NCI-H82 treated with DMSO at 0.1 percent for 48 hours (cell line): Measurements from ENCODE around the gene ELP4.

ENCODE experiments used
- DNase-seq: peaks from one replicate; lab custom pipeline; 2025; ENCODE audit not compliant: unreplicated experiment; lab: John Stamatoyannopoulos, UW

Gene ELP4

DNA sequence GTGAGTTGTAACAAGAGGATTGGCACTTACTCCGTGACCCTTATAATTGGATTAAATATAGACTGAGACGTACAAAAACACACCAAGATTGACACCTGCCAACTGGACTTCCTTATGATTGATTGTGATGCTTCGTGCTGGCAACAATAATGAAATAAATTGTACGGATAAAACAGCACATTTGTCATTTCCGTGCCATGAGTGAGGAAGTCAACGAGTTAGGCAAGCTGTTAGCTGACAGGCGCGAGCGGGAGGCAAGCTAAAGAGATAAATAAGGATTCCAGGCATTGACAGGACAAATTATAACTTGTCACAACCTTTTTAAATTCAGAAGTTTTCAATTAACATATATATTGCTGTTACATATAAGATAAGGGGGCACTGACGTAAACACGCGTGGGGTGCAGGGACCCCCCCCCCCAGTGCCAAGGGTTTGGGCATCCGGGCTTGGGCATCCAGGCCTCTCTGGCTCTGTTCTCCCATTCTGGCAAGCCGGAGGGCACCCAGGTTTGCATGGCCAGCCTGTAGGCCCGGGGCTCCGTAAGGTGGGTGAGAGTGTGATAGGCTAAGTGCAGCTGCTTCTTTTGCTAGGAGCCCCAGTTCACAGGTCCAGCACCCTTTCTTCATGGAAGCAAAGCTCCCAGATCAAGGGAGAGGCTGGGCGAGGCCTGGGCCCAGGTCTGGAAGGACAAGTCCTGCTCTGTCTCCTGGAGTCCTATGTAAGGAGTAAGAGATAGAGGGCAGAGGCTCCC, 312.8 kb downstream of the ELP4 start:
- DNase-seq, result no peak

DNA sequence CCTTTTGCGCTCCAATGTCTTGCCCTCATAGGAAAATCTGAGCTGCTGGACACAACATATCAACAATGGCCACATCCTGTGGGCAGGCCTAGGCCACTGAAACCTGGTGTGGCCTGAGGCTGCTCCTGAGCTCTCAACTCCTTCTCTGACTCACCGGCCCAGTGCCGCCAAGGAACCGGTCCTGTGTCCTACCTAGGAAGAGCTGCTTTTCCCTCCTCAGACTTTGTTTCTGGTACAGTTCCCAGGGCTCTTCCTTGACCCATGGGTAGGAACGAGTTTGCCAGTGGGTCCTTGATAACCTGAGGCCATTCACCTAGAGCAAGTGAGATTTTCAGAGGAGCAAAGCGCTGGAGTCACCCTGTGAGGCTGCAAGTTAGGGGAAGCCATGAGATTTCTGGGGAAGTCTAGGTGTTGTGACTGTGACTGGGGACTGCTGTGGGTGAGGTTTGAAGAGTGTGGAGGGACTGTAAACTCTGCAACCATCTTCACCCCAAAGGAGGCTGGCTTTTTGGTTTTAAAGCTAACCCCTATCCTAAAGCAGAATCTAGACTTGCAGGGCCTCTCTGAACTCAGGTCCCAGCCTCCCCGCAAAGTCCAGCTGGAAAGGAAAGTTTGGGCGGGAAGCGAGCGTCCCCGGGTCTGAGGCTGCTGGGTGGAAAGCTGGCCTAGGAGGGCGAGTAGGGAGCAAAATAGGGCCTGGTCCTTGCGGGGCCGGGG, 313.5 kb downstream of the ELP4 start:
- no peak for DNase-seq

DNA sequence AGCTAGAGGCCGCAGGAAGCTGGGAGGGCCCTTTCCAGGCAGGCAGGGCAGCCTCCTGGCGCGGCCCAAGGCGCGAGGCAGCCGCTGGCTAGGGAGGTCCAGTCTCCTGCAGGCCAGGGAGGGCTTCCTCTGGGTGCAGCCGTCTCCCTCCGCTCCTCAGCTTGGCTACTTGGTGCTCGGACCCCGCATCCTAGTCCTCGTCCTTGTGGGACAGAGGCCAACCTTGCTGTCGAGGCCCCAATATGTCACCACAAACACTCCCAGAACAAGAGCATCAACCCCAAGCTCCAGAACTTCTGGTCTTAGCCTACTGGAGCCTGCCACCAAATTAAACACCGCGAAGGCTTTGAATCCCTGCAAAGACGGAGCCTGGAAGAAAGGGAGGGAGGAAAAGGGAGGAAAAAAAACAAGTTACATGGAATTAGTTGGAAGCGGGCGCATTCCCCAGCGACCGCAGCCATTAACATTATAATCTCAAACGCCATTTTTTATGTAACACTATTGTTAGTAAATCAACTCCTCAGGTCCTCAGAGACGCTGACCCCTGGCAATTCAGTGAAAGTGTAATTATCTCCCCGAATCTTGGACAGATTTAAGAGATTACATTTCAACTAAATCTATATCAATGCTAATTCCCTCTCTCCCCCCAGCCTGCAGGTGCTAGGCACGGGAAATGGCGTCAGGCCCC, 314.2 kb downstream of the ELP4 start:
- no peak for DNase-seq

GRCh38 chr11:31824332-31824878, 314.8 kb downstream of the ELP4 start:
- DNase-seq, result no peak

DNA sequence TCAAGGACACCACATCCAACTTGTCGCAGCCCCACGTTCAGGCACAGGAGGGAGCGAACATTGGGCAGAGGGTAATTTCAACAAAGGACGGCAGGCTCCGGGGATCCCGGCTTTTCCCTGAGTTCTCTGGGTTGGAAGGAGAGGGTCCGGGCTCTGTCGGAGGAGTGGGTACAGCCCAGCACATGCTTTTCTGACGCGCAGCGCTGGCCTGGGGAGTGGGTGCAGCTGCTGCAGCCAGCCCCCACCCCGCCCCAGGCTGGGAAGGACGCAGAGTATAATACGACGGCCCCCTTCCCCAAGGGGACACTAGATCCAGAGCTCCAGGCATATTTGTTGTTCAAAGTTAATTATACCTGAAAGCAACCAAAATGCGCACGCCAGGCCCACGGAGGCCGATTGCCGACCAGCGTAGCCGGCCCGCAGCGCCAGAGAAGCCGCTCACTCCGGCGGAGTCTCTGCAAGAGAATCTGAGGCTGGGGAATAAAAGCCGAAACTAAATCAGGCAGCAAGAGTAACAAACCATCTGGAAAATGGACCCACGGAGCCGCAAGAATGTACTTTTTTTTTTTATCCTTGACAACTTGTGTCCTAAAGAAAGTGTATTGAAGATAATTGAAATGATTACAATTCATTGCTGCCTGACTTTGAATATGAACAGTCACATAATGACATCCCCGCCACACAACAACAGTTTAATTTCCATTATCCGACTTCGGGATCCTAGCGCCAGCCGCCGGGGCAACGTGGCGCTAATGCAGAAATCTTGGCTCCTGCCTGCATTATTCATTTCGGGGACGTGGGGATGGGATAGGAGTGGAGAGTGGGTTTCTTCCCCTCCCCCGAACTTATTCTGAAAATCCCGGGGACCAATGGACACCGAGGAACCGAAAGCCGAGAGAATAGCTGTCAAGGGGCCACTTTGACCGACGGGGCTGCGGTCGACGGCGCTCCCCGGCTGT, 315.6 kb downstream of the ELP4 start:
- no peak for DNase-seq

DNA sequence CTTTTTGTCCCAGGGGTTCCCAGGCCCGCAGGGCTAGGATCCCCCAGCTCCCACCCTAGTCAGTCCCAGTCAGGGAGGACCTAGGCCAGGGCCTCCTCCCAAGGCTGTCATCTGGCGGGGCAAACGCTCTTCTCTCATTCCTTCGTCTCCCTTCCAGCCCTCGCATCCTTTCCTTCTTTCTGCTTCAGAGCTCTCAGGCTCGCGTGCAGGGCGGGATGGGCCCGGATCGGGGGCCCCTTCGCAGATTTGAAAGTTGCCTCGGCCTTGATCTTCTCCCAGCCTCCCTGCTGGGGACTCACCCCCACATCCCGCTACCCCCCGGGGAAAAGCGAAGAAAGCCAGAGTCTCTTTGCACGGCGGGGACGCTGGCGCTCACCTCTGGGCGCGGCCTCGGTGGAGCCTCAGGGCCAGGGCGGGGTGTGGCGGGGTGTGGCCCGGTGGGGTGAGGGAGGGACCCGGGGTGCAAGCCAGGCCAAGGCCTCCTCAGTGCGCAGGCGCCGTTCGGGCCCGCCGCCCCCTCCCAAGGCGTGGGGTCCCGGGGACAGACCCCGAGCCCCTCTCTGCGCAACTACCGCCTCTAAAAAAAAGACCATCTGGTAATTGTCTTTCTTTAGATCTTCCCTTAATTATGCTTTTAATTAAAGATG, 316.4 kb downstream of the ELP4 start:
- no peak for DNase-seq

DNA sequence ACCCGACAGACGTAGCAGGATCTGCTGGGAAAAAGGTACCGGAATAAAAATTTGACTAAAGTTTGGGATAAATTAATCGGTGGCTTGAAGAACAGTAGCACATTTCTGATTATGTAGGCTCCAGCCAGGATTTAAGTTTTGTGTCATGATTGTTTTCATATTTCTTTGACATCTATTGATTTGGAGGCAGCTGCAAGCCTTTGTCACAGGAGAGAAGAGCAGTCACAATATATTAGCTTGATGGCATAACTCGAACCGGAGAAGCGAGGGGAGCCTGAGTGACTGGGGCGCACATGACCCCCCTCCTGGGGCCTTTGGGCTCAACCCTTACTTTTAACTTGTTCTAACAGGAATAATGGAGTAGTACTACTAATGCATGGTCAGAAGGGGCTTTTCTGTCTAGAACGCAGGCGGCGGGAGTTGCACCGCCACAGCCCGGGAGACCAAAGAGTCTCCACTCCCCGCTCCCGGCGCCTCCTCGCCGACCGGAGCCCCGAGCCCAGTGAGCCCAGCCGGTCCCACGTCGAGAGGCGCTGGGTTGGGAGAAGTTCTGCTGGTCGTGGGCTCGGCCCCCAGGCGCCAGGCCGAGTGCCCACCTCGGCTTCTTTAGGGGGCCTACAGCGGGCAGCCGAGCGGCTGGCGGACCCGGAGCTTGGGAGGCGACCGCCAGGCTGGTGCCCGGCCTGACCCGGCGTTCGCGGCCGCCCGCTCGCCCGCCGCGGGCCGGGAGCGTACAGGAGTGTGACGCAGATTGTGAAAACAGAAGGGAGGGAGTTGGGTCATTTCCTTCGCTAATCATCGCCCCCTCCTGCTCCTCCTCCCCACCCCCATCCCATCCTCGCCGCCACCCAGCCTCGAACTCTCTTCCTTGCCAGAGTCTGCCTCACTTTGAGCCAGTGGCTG, 317.2 kb downstream of the ELP4 start:
- DNase-seq, result no peak

- no peak for DNase-seq
These were observed 318.1 kb downstream of the ELP4 start for GRCh38 chr11:31827455-31828206.

GRCh38 chr11:31828217-31828616, 318.6 kb downstream of the ELP4 start:
- no peak for DNase-seq

- DNase-seq, result no peak
These were observed 320.8 kb downstream of the ELP4 start for GRCh38 chr11:31830406-31830805.

GRCh38 chr11:31834237-31834636, 324.7 kb downstream of the ELP4 start:
- no peak for DNase-seq
